ENCODE results near the gene SMARCD3. TPM values are rescaled to one million over a fixed set of nuclear protein-coding genes. Genes with fewer than 3 reads are reported as not detected.

The SMARCD3 gene
- total RNA-seq, 1 donor from 2014 or later = 96.9 TPM

- peak overlapping the region; percentile 97 for H3K27ac Mint-ChIP-seq (ENCODE audit: unreplicated experiment)
- DNase-seq (ENCODE audit: extremely low spot score, unreplicated experiment) = no peak
- peaks cover 8% of the 10 kb centered on the region for H3K36me3 Mint-ChIP-seq (ENCODE audit: unreplicated experiment)
- H3K4me3 Mint-ChIP-seq (ENCODE audit: unreplicated experiment) = peak overlapping the region; percentile 82
- no peaks in the 10 kb centered on the region for H3K9me3 Mint-ChIP-seq (ENCODE audit: unreplicated experiment)
- H3K27me3 Mint-ChIP-seq (ENCODE audit: unreplicated experiment) = peaks cover 4% of the 10 kb centered on the region
- no peak for TF ChIP-seq CTCF (IDR thresholded peaks at IDR 0.05)
- peaks cover 46% of the 10 kb centered on the region for H3K4me1 Mint-ChIP-seq (ENCODE audit: unreplicated experiment)
These were observed 4.0 kb upstream of the SMARCD3 start for GRCh38 chr7:151252561-151252835.

GRCh38 chr7:151251689-151252560, 3.4 kb upstream of the SMARCD3 start:
- peak overlapping the region; percentile 97 for H3K27ac Mint-ChIP-seq (ENCODE audit: unreplicated experiment)
- H3K9me3 Mint-ChIP-seq (ENCODE audit: unreplicated experiment) = no peaks in the 10 kb centered on the region
- peak; percentile 92 for DNase-seq (ENCODE audit: extremely low spot score, unreplicated experiment)
- peaks cover 52% of the 10 kb centered on the region for H3K4me1 Mint-ChIP-seq (ENCODE audit: unreplicated experiment)
- peaks cover 8% of the 10 kb centered on the region for H3K36me3 Mint-ChIP-seq (ENCODE audit: unreplicated experiment)
- peak overlapping the region; percentile 82 for H3K4me3 Mint-ChIP-seq (ENCODE audit: unreplicated experiment)
- peaks cover 4% of the 10 kb centered on the region for H3K27me3 Mint-ChIP-seq (ENCODE audit: unreplicated experiment)
- TF ChIP-seq CTCF (IDR thresholded peaks at IDR 0.05) = no peak

GRCh38 chr7:151251328-151251688, 2.8 kb upstream of the SMARCD3 start:
- Mint-ChIP-seq H3K9me3 (ENCODE audit: unreplicated experiment) (no peaks in the 10 kb centered on the region), H3K36me3 (ENCODE audit: unreplicated experiment) (peaks cover 4% of the 10 kb centered on the region), H3K27me3 (ENCODE audit: unreplicated experiment) (no peaks in the 10 kb centered on the region), H3K27ac (ENCODE audit: unreplicated experiment) (peak overlapping the region; percentile 100), H3K4me3 (ENCODE audit: unreplicated experiment) (peak overlapping the region; percentile 82), H3K4me1 (ENCODE audit: unreplicated experiment) (peaks cover 58% of the 10 kb centered on the region)
- DNase-seq (ENCODE audit: extremely low spot score, unreplicated experiment) = no peak
- no peak for TF ChIP-seq CTCF (IDR thresholded peaks at IDR 0.05)

- H3K9me3 Mint-ChIP-seq (ENCODE audit: unreplicated experiment) = no peaks in the 10 kb centered on the region
- H3K27me3 Mint-ChIP-seq (ENCODE audit: unreplicated experiment) = no peaks in the 10 kb centered on the region
- H3K4me1 Mint-ChIP-seq (ENCODE audit: unreplicated experiment) = peaks cover 65% of the 10 kb centered on the region
- TF ChIP-seq CTCF (IDR thresholded peaks at IDR 0.05) = no peak
- H3K4me3 Mint-ChIP-seq (ENCODE audit: unreplicated experiment) = peak overlapping the region; percentile 82
- peaks cover 2% of the 10 kb centered on the region for H3K36me3 Mint-ChIP-seq (ENCODE audit: unreplicated experiment)
- DNase-seq (ENCODE audit: extremely low spot score, unreplicated experiment) = no peak
- H3K27ac Mint-ChIP-seq (ENCODE audit: unreplicated experiment) = peak overlapping the region; percentile 100
These were observed 2.0 kb upstream of the SMARCD3 start for GRCh38 chr7:151250181-151251132.

- peaks cover 69% of the 10 kb centered on the region for H3K4me1 Mint-ChIP-seq (ENCODE audit: unreplicated experiment)
- no peak for DNase-seq (ENCODE audit: extremely low spot score, unreplicated experiment)
- no peaks in the 10 kb centered on the region for H3K27me3 Mint-ChIP-seq (ENCODE audit: unreplicated experiment)
- no peaks in the 10 kb centered on the region for H3K36me3 Mint-ChIP-seq (ENCODE audit: unreplicated experiment)
- H3K27ac Mint-ChIP-seq (ENCODE audit: unreplicated experiment) = peak overlapping the region; percentile 100
- no peaks in the 10 kb centered on the region for H3K9me3 Mint-ChIP-seq (ENCODE audit: unreplicated experiment)
- peak overlapping the region; percentile 82 for H3K4me3 Mint-ChIP-seq (ENCODE audit: unreplicated experiment)
- TF ChIP-seq CTCF (IDR thresholded peaks at IDR 0.05) = no peak
These were observed 1.2 kb upstream of the SMARCD3 start for GRCh38 chr7:151249732-151250072.
